NCI-H446 (cell line): ENCODE measurements around the gene UCP1.

Experiments
- DNase-seq, 2 experiments: peaks; one replicate each; lab custom pipeline; 2025; lab: John Stamatoyannopoulos, UW

Gene UCP1, protein sequence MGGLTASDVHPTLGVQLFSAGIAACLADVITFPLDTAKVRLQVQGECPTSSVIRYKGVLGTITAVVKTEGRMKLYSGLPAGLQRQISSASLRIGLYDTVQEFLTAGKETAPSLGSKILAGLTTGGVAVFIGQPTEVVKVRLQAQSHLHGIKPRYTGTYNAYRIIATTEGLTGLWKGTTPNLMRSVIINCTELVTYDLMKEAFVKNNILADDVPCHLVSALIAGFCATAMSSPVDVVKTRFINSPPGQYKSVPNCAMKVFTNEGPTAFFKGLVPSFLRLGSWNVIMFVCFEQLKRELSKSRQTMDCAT

GRCh38 chr4:140568507-140569306, at the start of gene UCP1:
Gene UCP1, minus strand, starts transcription at chr4:140568961. Its CDS starts 232 bp downstream, at chr4:140568729.
- no peak for DNase-seq

GRCh38 chr4:140617499-140618248, 48.9 kb upstream of the UCP1 start:
- DNase-seq: no peak

DNA sequence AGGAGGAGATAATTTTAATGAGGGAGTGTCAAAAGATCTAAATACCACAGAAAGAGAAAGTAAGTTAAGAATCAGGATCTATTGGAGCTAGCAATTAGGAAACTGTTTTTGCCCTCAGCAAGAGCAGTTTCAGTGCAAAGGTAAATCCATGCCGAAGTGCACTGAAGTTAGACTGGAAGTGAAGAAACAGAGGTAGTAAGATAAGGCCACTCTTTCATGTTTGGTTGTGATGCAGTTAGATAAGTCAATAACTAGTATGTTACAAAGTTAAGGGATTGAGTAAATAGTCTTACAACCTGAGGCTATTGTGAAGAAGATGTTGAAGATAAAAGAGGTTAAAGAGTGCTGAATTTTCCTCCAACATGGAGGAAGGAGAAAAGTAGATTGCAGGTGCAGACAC, 46.7 kb upstream of the UCP1 start:
- no peak for DNase-seq

DNA sequence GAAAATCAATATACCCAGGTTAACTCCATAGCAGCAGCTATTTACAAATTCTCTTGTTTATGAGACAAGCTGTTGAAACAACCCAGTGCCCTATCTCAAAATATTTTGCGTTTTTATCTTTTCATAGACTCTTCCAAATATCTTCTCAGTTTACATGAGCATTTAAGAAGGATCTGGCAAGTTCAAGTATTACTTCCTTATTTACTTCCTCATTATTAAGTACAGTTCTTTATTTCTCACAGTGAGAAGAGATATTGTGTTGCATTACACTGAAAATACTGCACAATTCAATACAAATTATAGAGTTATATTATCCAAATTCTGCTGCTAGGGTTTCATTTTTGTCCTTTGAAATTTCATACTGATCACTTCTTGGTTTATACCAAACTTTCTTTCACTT, 43.6 kb upstream of the UCP1 start:
- no peak for DNase-seq

- no peak for DNase-seq
Measured at GRCh38 chr4:140611854-140612253, 43.1 kb upstream of the UCP1 start.

DNA sequence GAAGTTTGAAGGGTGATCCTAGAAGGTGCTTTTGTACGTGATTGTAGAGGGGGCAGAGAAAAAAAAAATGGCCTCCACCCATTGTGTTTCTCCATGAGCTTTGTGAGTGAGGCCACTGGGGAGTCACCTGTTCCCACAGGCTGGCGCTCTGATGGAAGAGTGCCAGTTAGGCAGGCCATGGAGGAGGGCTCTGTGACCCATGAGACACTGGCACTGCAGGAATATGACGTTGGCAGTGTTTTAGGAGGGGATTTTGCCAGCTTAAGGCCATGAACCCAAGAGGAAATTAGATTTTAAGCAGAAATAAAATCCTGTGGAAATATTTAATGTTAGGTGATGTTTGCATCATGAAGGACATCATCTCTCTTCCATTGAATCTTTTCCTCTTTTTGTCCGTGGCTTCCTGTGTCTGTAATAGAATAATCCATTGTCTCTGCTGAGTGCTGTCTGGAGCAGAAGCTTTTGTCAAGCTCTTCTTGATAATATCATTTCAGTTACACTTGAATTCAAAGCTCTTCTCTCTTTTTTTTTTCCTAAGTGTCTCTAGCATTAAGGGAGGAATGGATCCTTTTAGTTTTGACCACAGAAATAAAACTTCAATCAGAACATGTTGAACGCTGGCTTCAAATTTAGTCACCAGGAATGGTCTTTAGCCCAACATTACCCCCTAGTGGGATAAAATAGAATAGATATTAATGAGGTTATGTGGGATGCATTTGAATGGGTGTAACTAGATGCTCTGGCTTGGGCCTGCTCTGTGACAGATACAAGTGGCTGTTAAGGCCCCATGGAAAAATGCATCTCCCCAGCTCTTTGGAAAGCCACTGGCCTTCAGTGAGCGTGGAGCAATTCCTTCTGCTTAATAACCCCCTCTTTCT, 41.0 kb upstream of the UCP1 start:
- DNase-seq: peak; percentile 67 to 80

GRCh38 chr4:140607852-140608251, 39.1 kb upstream of the UCP1 start:
- DNase-seq: no peak

- no peak for DNase-seq
Measured at GRCh38 chr4:140604544-140604943, 35.8 kb upstream of the UCP1 start.

DNA sequence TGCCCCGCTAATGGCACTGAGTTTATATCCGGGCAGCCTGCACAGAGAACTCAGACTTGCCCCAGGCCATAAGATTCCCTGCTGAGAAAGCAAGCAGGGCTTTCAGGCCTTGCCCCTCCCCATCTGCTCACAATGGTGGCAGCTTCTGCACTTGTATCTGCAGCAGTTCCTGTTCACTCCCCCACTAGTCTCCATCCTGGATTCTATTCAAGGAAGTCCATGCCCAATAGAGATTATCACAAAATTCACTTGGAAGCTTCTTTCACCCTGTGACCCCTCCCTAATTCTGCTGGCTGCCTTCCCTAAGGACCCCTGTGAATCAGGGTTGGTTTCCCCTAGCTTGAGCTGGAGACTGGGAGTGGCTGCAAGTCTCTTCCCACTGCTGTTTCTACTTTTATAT, 34.5 kb upstream of the UCP1 start:
- DNase-seq: peak in 1 of 2 experiments; percentile 14

DNA sequence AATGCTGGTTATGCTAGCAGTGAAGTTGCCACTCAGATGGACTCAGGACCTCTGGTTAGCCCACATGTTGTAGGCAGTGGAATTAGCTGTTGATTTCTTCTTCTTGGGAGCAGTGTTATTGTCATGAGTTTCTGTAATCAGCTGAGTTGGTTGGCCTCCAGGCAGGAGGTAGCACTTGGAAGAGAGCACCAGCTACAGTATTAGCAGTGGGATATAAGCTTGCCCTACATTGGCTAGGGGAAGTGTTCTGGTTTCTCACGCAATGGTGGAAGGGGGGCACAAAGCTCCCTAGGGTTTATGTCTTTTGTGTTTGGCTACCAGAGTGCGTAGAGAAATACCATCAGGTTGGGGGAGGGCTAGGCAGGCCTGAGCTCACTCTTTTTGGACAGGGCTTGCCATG, 34.0 kb upstream of the UCP1 start:
- no peak for DNase-seq

GRCh38 chr4:140600408-140600807, 31.6 kb upstream of the UCP1 start:
- DNase-seq: no peak

- no peak for DNase-seq
Measured at GRCh38 chr4:140595065-140595464, 26.3 kb upstream of the UCP1 start.

DNA sequence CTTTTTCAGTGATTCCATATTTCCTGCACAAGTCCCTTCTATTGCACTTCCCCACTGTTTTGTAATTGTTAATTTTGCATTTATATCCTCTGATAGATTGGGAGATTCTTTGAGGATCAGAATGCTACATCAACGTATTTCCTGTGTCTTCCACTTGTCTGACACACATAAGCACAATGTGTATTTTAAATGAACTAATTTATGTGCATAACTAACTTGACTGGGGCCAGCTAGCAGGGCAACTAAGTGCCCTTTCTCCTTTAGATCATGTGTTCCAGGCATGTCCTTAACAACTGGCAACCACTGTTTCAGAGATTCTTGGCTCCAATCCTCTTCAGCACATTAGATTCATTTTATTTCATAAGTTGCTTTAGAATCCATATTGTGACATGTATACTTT, 15.7 kb upstream of the UCP1 start:
- no peak for DNase-seq

DNA sequence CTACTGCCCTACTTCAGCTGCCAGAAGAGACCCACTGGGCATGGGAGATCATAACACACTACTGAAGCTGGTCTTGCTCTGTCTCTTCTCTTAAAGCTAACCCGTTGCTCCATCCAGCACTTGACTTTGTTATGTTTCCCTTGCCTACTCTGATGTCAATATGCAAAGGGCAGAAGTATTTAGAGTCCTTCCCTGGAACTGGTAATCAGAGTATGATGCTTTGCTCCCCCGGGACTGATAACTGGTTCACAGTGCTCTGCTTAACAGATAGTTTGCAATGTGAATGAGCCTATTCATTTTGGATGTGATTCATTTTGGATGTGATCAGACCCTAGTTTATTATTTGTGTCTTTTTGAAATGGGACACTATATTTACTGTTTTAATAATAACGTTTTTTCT, 12.3 kb upstream of the UCP1 start:
- DNase-seq: no peak

- no peak for DNase-seq
Measured at GRCh38 chr4:140579278-140579677, 10.5 kb upstream of the UCP1 start.

DNA sequence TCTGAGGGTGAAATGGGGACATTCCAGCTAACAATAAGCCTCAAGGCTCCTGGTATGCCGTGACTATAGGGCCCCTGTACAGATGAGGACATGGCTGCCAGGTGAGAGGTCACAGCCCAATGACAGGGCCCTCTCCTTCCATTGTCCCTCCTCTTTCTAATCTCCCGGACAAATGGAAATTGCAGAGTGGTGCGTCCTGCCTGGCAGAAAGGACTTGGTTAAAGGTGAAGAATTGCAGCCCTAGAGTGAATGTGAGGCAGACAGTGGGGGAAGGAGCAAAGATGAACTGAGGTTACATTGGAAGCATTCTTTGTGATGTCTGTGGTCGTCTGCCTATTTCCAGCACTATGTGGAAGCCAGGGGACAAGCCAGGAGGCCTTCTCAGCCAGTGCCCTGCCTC, 6.7 kb upstream of the UCP1 start:
- DNase-seq: no peak

GRCh38 chr4:140571620-140572019, 2.9 kb upstream of the UCP1 start:
- DNase-seq: no peak

DNA sequence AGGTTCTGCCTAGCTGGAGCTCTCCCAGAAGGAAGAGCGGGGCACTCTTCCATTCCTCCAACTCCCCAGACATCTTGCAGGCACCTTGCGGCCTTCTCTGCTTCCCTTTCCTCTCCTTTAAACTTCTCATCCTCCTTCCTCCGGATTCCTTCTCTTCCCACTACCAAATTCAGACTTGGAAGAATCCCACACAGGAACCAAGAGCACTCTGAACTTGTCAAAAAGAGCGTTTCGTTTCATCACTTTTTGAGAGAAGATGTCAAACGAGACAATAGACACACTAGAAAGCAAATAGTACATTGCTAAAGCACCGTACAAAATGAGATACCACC, 512 bp upstream of the UCP1 start:
- no peak for DNase-seq

GRCh38 chr4:140559696-140560095, 9.1 kb downstream of the UCP1 start:
- no peak for DNase-seq

DNA sequence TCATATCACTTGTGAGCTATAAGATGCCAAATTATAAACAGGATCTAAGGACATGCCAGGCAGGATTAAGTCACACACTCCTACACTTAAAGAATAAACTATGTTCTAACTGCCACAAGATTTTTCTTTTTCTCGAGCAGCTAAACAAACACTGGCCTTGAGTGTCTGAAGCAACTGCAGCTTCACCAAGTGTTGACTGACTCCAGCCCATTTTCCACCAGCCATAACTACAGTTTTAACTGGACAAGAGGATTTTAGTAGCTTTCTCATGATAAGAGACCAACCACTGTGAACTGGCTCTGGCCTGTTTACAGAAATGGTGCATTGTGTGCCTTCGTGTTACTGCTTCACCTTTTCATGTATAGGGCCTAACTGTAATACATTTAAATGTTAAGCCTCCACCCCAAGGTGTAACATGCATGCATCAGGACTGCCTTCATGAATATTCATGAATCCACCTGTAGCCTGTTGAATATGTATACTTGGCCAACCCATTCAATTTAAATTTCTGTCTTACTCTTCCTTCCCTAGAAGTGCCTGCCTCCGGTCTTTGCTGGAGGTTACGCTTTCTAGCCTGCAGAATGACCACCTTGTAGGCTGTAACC, 10.8 kb downstream of the UCP1 start:
- no peak for DNase-seq

DNA sequence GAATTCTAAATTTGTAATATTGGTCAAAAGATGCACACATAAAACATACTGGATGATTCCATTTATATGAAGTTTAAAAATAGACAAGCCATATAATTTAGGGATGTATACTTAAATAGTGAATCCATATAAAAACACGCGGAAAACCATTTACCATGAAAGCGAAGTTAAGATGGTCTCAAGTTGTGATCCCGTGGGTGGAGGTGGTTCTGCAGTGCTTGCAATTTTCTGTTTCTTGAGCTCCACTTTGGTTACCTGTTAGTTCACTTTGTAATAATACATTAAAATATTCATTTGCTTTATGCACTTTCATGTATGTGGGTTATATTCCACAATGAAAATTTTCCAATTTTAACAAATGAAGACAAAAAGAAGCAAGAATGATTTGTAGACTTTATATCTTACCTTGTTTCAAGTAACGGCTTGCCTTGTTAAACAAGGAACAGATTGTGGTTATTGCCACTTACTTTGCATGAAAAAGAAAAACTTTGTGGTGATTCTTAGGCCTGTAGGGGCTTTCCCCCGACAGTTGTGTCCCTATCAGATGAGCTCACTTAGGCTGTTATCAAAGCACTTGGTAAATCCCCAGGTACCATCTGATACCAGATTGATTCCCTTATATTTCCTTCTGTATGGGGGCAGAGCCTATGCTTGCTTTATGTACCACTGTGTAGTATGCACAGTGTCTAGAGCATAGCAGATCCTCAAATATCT, 12.2 kb downstream of the UCP1 start:
- no peak for DNase-seq
